Uterus (tissue), 2 donors: ENCODE results near the gene MED22.

ENCODE experiments used
- CTCF ChIP-seq, 4 experiments: fragments of 200-600 bp in 2 of 4; fragments of 450-650 bp in 2 of 4; sonication (generic) in 2 of 4; IDR thresholded peaks; one replicate each; pipeline ENCODE4 v1.5.1; 2016 to 2019; ENCODE audit warnings: antibody characterized with exemption in 4 of 4, mild to moderate bottlenecking in 2 of 4, moderate library complexity in 1 of 4
- POLR2A ChIP-seq, 2 donors: fragments of 450-650 bp; IDR thresholded peaks; one replicate each; pipeline ENCODE4 v1.6.1; 2016; ENCODE audit warnings: antibody characterized with exemption in 2 of 2, mild to moderate bottlenecking in 1 of 2, moderate library complexity in 1 of 2

- TF ChIP-seq CTCF (IDR thresholded peaks at IDR 0.05) (no peak), POLR2A (IDR thresholded peaks at IDR 0.05) (no peak)
Measured at GRCh38 chr9:133372144-133372543, 24.2 kb upstream of the MED22 start.
